NT2/D1 (cell line): ENCODE results near the gene FRMD8.

Experiments
- DNase-seq: peaks from one replicate; pipeline ENCODE4 v3.0.0-alpha.2; 2011; ENCODE audit warnings: low read depth, low spot score
- H3K27me3 ChIP-seq: 2 replicates; pipeline ENCODE4 v1.6.0; 2011; ENCODE audit warnings: mild to moderate bottlenecking; ENCODE audit not compliant: insufficient read length, insufficient read depth
- H3K36me3 ChIP-seq: 2 replicates; pipeline ENCODE4 v1.6.1; 2011; ENCODE audit warnings: mild to moderate bottlenecking, low read length, mixed read lengths; ENCODE audit not compliant: insufficient read depth, insufficient read length
- H3K4me1 ChIP-seq: 2 replicates; pipeline ENCODE4 v1.5.1; 2011; ENCODE audit not compliant: insufficient read depth, insufficient read length
- H3K4me3 ChIP-seq: 2 replicates; pipeline ENCODE4 v1.5.1; 2011; ENCODE audit warnings: low read depth; ENCODE audit not compliant: insufficient read length
- H3K9ac ChIP-seq: 2 replicates; pipeline ENCODE4 v1.6.0; 2011; ENCODE audit warnings: low read depth; ENCODE audit not compliant: insufficient read length
- H3K9me3 ChIP-seq: 2 replicates; pipeline ENCODE4 v1.5.1; 2011; ENCODE audit warnings: mild to moderate bottlenecking, low read length; ENCODE audit not compliant: insufficient read depth
- SUZ12 ChIP-seq: IDR thresholded peaks from 2 replicates; pipeline ENCODE4 v1.6.1; 2011; ENCODE audit not compliant: insufficient read length, insufficient read depth; ENCODE audit errors: extremely low read depth
- YY1 ChIP-seq: IDR thresholded peaks from 2 replicates; pipeline ENCODE4 v1.6.1; 2011; ENCODE audit not compliant: insufficient read length, insufficient read depth
- ZNF274 ChIP-seq: IDR thresholded peaks from 2 replicates; pipeline ENCODE4 v1.6.1; 2011; ENCODE audit warnings: mild to moderate bottlenecking, low read depth, low read length

The FRMD8 gene

GRCh38 chr11:65438257-65439151 lies 52.1 kb downstream of the FRMD8 start:
- H3K27me3 ChIP-seq = no peaks in the 10 kb centered on the region
- H3K4me1 ChIP-seq = peaks cover 2% of the 10 kb centered on the region
- H3K36me3 ChIP-seq = peaks cover 16% of the 10 kb centered on the region
- TF ChIP-seq YY1 (no peak), ZNF274 (no peak), SUZ12 (no peak)
- no peak overlapping the region for H3K9ac ChIP-seq
- H3K9me3 ChIP-seq = no peaks in the 10 kb centered on the region
- H3K4me3 ChIP-seq = no peak overlapping the region
- no peak for DNase-seq

- Histone ChIP-seq H3K4me3 (no peak overlapping the region), H3K4me1 (peaks cover 8% of the 10 kb centered on the region), H3K9ac (no peak overlapping the region), H3K27me3 (no peaks in the 10 kb centered on the region), H3K36me3 (peaks cover 11% of the 10 kb centered on the region), H3K9me3 (no peaks in the 10 kb centered on the region)
- no peak for DNase-seq
- TF ChIP-seq YY1 (no peak), SUZ12 (no peak), ZNF274 (no peak)
These were observed 53.1 kb downstream of the FRMD8 start for GRCh38 chr11:65439331-65440181.

- Histone ChIP-seq H3K4me3 (no peak overlapping the region), H3K4me1 (peaks cover 17% of the 10 kb centered on the region), H3K36me3 (peaks cover 10% of the 10 kb centered on the region), H3K9me3 (no peaks in the 10 kb centered on the region), H3K9ac (no peak overlapping the region), H3K27me3 (no peaks in the 10 kb centered on the region)
- no peak for DNase-seq
- TF ChIP-seq ZNF274 = no peak
- TF ChIP-seq SUZ12 = no peak
- no peak for TF ChIP-seq YY1
These were observed 54.5 kb downstream of the FRMD8 start for GRCh38 chr11:65440831-65441499.

GRCh38 chr11:65442842-65443331 lies 56.5 kb downstream of the FRMD8 start:
- TF ChIP-seq ZNF274 = no peak
- no peak for TF ChIP-seq YY1
- no peak for TF ChIP-seq SUZ12
- peaks cover 20% of the 10 kb centered on the region for H3K4me1 ChIP-seq
- DNase-seq = no peak
- H3K36me3 ChIP-seq = peaks cover 4% of the 10 kb centered on the region
- no peaks in the 10 kb centered on the region for H3K9me3 ChIP-seq
- H3K27me3 ChIP-seq = no peaks in the 10 kb centered on the region
- H3K9ac ChIP-seq = no peak overlapping the region
- no peak overlapping the region for H3K4me3 ChIP-seq

- H3K9ac ChIP-seq = no peak overlapping the region
- no peak for TF ChIP-seq SUZ12
- TF ChIP-seq YY1 = no peak
- no peak for TF ChIP-seq ZNF274
- no peaks in the 10 kb centered on the region for H3K9me3 ChIP-seq
- peaks cover 26% of the 10 kb centered on the region for H3K4me1 ChIP-seq
- H3K27me3 ChIP-seq = no peaks in the 10 kb centered on the region
- no peak for DNase-seq
- H3K36me3 ChIP-seq = peaks cover 3% of the 10 kb centered on the region
- H3K4me3 ChIP-seq = no peak overlapping the region
These were observed 58.0 kb downstream of the FRMD8 start for GRCh38 chr11:65444314-65445051.

GRCh38 chr11:65445101-65445603 lies 58.7 kb downstream of the FRMD8 start:
- no peak for TF ChIP-seq SUZ12
- TF ChIP-seq YY1 = no peak
- TF ChIP-seq ZNF274 = no peak
- Histone ChIP-seq H3K36me3 (peaks cover 3% of the 10 kb centered on the region), H3K9me3 (peaks cover 5% of the 10 kb centered on the region; the same call in 1 of the 2 replicates), H3K4me1 (peaks cover 26% of the 10 kb centered on the region), H3K4me3 (no peak overlapping the region), H3K9ac (no peak overlapping the region), H3K27me3 (no peaks in the 10 kb centered on the region)
- DNase-seq = no peak
